Loucy (cell line): Measurements from ENCODE around the gene NDUFAF8.

ENCODE experiments used
- H2AFZ ChIP-seq: fragments of 200-600 bp; sonication (generic); 2 replicates; pipeline ENCODE4 v1.6.0; 2016; ENCODE audit warnings: antibody characterized with exemption, mild to moderate bottlenecking, low read length, moderate library complexity
- H3F3A ChIP-seq: fragments of 200-600 bp; 2 replicates; pipeline ENCODE4 v1.6.0; 2016; ENCODE audit warnings: antibody characterized with exemption, low read depth, mild to moderate bottlenecking
- H3K27me3 ChIP-seq: fragments of 200-600 bp; sonication (generic); 2 replicates; pipeline ENCODE4 v1.6.1; 2014; ENCODE audit warnings: low read length, mild to moderate bottlenecking; ENCODE audit not compliant: insufficient read depth, poor library complexity, severe bottlenecking
- H3K36me3 ChIP-seq: fragments of 200-600 bp; sonication (generic); 2 replicates; pipeline ENCODE4 v1.6.1; 2016; ENCODE audit warnings: low read length; ENCODE audit not compliant: insufficient read depth
- H3K4me1 ChIP-seq: fragments of 200-600 bp; sonication (generic); 2 replicates; pipeline ENCODE4 v1.5.1; 2014; ENCODE audit warnings: low read length, mild to moderate bottlenecking; ENCODE audit not compliant: insufficient read depth, poor library complexity, severe bottlenecking
- H3K4me2 ChIP-seq: fragments of 200-600 bp; sonication (generic); 2 replicates; pipeline ENCODE4 v1.6.0; 2014; ENCODE audit warnings: antibody characterized with exemption, low read length, low read depth, mild to moderate bottlenecking; ENCODE audit not compliant: poor library complexity, severe bottlenecking
- H3K4me3 ChIP-seq: fragments of 200-600 bp; sonication (generic); 2 replicates; pipeline ENCODE4 v1.5.1; 2014; ENCODE audit warnings: low read length, mild to moderate bottlenecking, mixed read lengths; ENCODE audit not compliant: poor library complexity, severe bottlenecking
- H3K79me2 ChIP-seq: fragments of 200-600 bp; sonication (generic); 2 replicates; pipeline ENCODE4 v1.6.1; 2014; ENCODE audit warnings: low read length; ENCODE audit not compliant: insufficient read depth
- H3K9ac ChIP-seq: fragments of 200-600 bp; sonication (generic); 2 replicates; pipeline ENCODE4 v1.6.0; 2014; ENCODE audit warnings: mild to moderate bottlenecking, low read depth, low read length, moderate library complexity; ENCODE audit not compliant: poor library complexity, severe bottlenecking
- H3K9me2 ChIP-seq: fragments of 200-600 bp; sonication (generic); replicated peaks from 2 replicates; pipeline ENCODE4 v1.6.1; 2016; ENCODE audit warnings: low read depth, low read length, mixed read lengths
- H3K9me3 ChIP-seq: fragments of 200-600 bp; sonication (generic); 2 replicates; pipeline ENCODE4 v1.6.1; 2014; ENCODE audit warnings: mild to moderate bottlenecking, antibody characterized with exemption, low read length, low read depth; ENCODE audit not compliant: insufficient read depth
- H4K20me1 ChIP-seq: fragments of 200-600 bp; sonication (generic); 2 replicates; pipeline ENCODE4 v1.6.0; 2014; ENCODE audit warnings: antibody characterized with exemption, low read length, mild to moderate bottlenecking; ENCODE audit not compliant: insufficient read depth, poor library complexity, severe bottlenecking
- CTCF ChIP-seq: fragments of 200-600 bp; sonication (generic); conservative IDR thresholded peaks from 2 replicates; pipeline ENCODE4 v1.5.1; 2014; ENCODE audit warnings: mild to moderate bottlenecking, antibody characterized with exemption, low read length
- EZH2phosphoT487 ChIP-seq: fragments of 200-600 bp; IDR thresholded peaks from 2 replicates; pipeline ENCODE4 v1.6.1; 2018; ENCODE audit warnings: antibody characterized with exemption, mild to moderate bottlenecking, moderate library complexity, borderline replicate concordance

NDUFAF8 gene

GRCh38 chr17:81194941-81195901, 43.9 kb upstream of the NDUFAF8 start:
- Histone ChIP-seq H3F3A (no peaks in the 10 kb centered on the region), H4K20me1 (no peaks in the 10 kb centered on the region), H2AFZ (no peak overlapping the region), H3K9me3 (no peaks in the 10 kb centered on the region), H3K9ac (no peak overlapping the region), H3K4me3 (no peak overlapping the region), H3K36me3 (peaks cover 26% of the 10 kb centered on the region; the same call in 1 of the 2 replicates), H3K4me2 (no peak overlapping the region), H3K27me3 (no peaks in the 10 kb centered on the region), H3K9me2 (no peaks in the 10 kb centered on the region), H3K4me1 (peaks cover 10% of the 10 kb centered on the region), H3K79me2 (no peaks in the 10 kb centered on the region)
- TF ChIP-seq EZH2phosphoT487 (no peak), CTCF (no peak)

DNA sequence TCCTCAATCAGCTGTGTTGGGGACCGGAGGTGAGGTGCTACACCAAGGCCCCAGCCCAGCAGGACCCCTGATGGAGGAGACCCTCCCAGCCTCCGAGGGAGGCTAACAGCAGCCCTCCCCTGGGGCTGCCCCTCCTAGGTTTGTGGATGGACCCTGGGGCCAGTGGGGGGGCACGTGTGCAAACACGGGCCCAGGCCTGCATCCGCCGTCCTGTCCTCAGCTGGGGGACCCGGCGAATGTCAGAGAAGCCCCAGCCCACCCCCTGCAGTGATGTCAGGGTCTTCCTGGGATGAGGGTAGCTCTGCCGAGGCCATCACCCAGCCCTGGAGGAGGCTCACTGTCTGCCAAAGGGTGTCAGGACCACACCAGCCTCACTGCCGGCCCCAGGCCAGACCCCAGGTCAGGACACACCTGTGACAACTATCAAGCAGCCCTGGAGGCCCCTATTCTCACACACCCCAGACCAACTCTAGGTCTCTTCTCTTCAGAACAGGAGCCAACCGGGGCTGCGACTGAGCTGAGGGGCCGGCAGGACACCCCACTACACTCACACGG, 43.1 kb upstream of the NDUFAF8 start:
- Histone ChIP-seq H3F3A (no peaks in the 10 kb centered on the region), H4K20me1 (no peaks in the 10 kb centered on the region), H2AFZ (no peak overlapping the region), H3K4me1 (peaks cover 10% of the 10 kb centered on the region), H3K9ac (no peak overlapping the region), H3K27me3 (no peaks in the 10 kb centered on the region), H3K9me3 (no peaks in the 10 kb centered on the region), H3K4me3 (no peak overlapping the region), H3K36me3 (peaks cover 26% of the 10 kb centered on the region; the same call in 1 of the 2 replicates), H3K4me2 (no peak overlapping the region), H3K79me2 (no peaks in the 10 kb centered on the region), H3K9me2 (no peaks in the 10 kb centered on the region)
- TF ChIP-seq CTCF (no peak), EZH2phosphoT487 (no peak)

- H3K9ac ChIP-seq, result peak overlapping the region; percentile 62
- H2AFZ ChIP-seq, result no peak overlapping the region
- H4K20me1 ChIP-seq, result no peaks in the 10 kb centered on the region
- no peaks in the 10 kb centered on the region for H3F3A ChIP-seq
- no peaks in the 10 kb centered on the region for H3K27me3 ChIP-seq
- peak overlapping the region; percentile 57 for H3K4me2 ChIP-seq
- H3K4me3 ChIP-seq, result peak overlapping the region; percentile 60
- H3K4me1 ChIP-seq, result peaks cover 10% of the 10 kb centered on the region
- H3K36me3 ChIP-seq, result peaks cover 23% of the 10 kb centered on the region; the same call in 1 of the 2 replicates
- TF ChIP-seq CTCF (no peak), EZH2phosphoT487 (no peak)
- H3K9me2 ChIP-seq, result no peaks in the 10 kb centered on the region
- no peaks in the 10 kb centered on the region for H3K79me2 ChIP-seq
- no peaks in the 10 kb centered on the region for H3K9me3 ChIP-seq
Observed at GRCh38 chr17:81196505-81197408, 42.4 kb upstream of the NDUFAF8 start.
